NCI-H69 (cell line): Measurements from ENCODE around the gene NFKB1.

Experiments used
- DNase-seq: peaks from one replicate; lab custom pipeline; 2025; lab: John Stamatoyannopoulos, UW

The NFKB1 gene

DNA sequence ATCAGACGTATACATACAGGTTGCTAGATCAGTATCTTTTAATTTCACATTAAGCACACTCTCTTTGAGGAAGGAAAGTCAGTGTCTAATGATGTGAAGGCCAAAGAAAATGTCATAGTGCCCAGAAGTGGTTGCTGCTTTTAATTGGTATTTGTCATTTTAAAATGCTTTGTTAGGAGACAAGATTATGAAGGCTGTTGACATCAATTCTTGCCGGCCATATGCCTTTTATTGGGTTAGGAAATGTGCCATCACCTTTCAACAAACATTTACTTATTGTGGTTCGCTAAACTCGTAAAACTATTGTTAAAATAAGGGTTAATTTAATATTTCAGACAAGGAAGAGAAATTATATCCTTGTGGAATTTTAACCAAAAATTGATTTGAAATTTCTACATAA is 32.2 kb downstream of the NFKB1 start:
- peak; percentile 12 for DNase-seq

DNA sequence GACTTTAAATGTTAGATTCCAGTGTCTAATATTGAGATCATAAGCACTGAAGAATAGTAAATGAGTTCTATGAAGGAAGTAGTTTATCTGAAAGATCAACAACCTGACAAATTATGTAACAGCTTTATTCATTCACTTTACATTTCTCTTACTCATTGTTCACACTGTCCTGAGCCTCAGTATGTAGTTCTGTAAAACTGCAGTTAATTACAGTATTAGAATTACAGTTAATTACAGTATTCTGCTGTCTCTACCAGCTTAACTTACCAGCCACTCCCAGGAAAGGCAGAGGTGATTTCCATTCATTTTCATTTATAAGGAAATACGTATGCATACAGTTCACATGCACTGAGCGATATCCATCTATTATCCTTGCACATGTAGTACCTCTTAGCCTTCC is 32.7 kb downstream of the NFKB1 start:
- DNase-seq = peak; percentile 77

DNA sequence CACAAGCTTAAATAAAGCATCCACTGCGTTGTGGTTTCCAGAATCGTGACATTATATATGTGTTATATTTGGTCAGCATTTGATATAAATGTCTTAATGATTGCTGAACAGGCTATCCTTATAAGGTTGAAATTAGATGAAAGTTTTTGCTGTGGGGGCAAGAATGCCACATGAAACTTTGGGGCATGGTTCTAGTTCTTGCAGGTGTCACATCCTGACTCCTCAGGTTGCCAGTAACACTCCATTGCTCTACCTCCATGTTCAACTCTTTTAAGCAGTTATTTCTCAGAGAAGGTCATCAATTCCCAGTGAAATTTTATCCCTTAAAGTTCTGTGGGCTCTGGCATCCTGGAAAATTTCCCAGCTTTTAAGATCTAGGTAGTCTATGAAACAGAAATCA is 33.7 kb downstream of the NFKB1 start:
- no peak for DNase-seq

DNA sequence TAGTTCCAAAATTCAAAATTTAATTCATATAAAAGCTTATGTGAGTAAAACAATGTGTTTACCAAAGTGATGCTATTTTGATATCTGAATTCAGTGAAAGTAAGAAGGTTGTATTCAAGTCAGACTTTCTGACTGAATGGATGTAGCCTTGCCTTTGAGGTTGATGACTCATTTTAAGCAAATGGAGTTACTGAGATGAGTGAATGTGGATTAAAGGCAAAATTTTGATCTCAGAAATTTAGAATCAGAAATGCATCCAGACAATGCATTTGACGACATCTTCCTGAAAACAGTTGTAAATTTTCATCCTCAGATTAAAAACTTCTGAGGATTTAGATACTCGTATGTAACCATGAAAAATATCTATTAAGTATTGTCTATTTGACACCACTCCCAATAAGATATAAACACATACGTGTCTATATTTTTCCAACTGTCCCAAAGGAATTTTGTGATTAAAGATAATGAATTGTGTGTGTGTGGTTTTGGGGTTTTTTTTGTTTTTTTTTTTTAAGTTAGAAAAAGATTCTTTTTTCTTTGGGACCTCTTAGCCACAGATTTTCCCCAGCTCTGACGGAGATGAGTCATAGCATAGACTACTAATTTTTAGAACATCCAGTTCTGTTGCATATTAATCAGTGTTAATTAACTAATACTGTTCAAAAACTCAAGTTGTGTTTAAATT is 34.4 kb downstream of the NFKB1 start:
- DNase-seq = no peak

DNA sequence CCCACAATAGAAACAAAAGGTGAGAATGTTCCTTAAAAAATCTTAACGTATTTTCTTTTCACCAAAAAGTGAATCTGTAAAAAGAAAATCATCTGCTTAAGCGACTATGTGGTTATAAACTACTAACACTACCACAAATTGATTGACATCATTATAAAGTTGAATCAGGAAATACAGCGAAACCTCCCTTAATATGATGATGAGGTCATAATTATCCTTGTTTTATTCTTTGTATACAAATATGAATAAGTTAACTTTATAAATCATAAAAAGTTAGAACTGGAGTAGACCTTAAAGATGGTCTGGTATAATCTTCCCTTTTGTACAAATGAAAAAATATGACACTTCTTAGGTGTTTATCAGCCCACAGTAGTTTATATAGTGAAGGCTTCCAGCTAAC is 35.6 kb downstream of the NFKB1 start:
- DNase-seq = no peak

DNA sequence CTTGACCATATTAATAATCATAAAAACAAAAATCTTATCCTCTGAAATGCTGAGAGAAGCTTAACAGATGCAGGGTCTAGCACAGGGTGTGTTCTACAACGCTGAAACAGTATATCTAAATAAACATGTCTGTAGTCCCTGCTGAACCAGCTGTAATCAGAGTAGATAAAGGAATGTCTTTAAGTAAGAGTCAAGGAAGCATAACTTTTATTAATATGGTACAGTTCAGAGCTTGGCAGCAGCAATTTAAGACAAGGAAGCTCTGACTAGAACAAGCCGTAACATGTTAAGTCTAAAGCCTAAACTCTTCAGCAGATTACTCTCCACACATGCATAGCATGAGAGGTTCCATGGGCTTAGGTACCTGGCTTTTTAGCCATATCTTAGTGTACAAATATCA is 36.1 kb downstream of the NFKB1 start:
- DNase-seq = no peak

DNA sequence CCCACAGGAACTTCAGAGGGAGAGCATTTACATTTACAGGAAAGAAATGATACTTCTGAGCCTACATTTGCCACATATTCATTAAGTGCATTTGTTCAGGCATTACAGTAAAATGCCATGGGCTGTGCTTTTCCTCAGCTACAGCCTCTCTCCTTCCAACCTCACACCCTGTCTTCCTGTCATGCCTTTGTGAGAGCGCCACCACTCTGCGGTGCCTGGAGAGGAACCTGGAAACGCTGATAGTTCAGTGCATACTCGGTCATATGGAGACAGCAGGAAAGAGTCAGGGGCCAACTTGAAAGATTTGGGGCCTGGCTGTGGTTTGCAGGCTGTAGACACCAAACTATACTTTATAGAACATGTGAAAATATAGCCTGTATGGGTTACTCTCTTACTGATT is 40.5 kb downstream of the NFKB1 start:
- DNase-seq = peak; percentile 6

DNA sequence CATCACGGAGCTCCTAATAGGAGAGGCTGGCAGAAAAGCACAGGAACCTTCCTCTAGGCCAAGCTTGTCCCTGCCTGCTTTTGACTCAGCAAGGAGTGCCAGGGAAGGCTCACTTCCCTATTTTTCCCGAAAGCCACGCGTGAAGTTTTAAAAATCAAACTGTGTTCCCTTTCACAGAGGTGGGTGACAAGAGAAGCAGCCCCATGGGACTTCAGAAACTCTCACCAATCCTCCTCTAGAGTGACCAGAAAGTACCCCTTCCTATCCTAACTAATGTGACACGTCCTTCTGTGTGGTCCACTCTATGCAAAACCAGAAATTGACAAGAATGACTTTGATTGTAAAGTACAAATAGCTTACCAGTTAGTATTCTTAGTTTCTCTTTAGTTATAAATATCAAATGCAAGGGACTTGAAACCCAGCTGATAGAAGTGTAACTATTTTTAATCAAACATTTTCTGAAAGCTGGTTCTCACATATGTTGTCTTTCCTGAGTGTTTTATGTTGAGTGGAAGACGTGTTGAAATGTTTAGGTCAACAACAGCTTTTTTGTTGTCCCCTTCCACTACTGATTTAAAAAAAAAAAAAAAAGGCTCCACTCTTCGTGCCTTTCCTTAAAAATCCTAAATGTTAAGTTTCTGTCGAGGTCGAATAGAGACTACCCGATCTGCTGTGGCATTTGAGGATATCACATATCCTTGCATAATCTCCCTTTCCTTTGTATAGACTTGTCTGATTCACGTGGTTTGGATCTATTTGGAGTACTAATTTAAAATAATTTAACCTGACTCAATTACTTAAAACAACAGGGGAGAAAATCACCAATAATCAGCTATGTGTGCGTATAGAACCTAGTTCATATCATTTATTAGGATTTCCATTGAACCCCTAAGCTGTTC is 42.1 kb downstream of the NFKB1 start:
- no peak for DNase-seq

DNA sequence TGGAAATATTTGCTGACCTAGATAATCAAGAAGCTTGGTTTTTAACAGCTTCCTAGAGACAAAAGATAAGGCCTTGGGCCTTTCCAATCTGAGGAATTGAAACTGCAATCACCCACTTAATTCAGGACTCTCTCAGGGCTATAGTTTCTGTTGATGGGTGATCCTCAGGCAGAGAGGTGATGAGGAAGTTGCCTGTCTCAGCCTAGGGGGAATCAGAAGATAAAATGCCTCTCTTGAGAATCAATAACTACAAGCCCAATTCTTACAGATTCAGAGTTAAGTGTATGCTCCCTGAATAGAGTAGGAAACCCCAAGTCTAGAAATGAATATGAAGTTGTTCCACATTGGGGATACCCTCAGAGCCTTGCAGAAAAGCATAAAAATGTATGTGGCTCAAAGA is 45.5 kb downstream of the NFKB1 start:
- DNase-seq = no peak

DNA sequence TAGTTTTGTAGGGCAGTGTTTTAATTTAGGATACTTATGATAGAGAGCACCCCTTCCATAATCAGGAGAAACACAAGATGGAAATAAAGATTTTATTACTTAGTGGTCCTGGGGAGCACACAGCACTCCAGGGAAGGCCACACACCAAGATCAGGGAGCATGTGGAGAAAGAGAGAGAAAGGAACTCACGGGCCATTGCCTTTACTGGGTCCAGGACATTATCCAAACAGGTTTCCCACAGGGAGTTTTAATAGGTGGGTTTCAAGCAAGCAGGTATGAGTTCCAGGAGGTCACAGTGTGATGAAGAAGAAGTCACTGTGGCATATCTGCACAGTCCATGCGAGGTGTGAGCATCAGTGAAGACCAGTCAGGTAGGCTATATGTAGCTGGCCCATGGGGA is 46.8 kb downstream of the NFKB1 start:
- DNase-seq = no peak

DNA sequence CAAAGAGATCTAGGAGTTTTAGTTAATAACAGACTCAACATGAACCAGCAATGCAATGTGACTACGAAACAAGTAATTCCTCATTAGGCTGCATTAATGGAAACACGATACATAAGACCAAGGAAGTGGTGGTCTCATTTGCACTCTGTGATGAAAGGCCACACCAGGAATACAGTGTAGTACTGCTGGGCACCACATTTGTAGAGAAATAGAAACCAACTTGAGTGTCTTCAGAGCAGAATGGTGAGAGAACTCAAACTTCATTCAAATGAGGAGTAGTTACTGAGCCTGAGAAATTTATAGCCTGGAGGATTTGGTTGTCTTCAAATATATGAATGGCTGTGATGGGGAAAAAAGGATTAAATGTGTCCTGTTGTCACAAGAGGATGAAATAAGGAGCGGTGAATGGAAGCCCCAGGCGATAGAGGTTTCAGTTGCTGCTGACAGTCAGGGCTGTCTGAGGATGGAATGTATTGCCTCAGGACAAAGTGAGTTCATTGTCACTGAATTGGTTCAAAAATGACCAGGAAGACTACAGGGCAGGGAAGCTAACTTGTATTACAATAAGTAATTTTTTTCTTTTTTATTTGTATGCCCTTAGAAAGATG is 50.9 kb downstream of the NFKB1 start:
- no peak for DNase-seq

DNA sequence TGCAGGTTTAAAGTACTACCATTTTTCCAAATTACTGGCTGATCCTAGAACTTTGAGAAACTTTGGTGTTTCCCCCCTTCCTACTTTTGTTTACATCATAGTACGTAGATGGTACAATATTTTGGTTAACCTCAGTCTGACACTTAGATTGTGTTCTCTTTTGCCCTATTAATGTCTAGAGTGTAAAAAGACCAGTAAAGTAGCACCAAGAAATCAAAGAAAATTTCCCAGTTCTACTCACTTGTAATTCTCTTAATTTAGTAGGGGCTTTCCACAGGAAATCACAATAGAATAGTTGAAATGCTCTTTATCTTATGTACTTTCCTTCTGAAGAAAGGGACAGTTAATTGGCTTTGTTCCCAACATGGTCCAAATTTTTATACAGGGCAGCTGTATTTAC is 51.6 kb downstream of the NFKB1 start:
- no peak for DNase-seq

DNA sequence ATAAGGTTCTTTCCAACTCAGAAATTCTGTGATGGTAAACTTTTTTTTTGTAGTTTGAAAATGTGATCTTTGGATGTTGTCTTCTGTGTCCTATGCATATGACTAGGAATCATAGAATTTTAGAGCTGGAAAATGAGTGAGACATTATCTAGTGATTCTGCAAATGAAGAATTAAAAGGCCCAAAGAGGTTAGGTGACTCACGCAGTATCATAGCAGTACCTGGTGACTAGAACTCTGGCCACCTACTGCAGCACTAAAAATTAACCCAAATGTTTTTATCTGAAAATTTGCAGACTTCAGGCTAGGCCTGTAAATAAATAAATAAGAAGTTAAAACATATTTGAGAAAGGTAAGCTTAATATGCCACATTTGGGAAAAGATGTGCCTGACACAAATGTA is 52.8 kb downstream of the NFKB1 start:
- DNase-seq = no peak

DNA sequence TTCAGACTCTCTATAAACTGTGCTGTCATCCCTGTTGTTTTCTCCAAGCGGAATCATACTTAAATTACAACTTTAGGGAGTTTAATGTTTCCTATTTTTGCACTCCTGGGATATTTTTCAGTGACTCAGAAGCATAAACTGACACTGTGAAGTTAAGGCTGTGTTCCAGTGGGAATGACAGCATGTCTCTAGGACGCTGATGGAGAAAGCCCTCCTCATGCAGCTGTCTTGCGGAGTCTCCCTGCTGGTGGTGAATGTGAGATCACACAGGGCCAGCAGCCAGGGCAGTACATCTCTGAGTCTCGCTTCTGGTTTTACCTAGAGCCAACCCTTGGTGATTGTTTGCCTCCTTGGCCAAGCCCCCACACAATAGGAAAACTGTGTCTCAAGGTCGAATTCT is 53.3 kb downstream of the NFKB1 start:
- DNase-seq = no peak

DNA sequence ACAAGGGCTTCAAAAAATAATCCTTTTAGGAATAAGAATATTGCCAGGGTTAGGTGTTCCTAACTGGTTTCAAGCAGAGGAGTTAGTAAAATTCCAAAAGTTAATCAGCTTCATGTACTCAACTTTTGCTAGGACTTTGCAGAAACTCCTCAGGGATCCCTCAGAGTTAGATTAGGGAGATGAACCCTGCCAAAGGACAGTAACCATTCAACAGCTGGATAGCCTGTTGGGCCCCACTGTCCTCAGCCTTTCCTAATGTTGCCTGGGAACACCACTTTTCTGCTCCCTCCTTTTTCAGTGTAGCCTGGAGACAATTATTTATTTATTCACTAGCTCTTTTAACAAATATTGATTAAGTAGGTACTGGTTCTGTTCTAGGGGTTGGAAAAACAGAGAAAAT is 53.8 kb downstream of the NFKB1 start:
- DNase-seq = no peak

DNA sequence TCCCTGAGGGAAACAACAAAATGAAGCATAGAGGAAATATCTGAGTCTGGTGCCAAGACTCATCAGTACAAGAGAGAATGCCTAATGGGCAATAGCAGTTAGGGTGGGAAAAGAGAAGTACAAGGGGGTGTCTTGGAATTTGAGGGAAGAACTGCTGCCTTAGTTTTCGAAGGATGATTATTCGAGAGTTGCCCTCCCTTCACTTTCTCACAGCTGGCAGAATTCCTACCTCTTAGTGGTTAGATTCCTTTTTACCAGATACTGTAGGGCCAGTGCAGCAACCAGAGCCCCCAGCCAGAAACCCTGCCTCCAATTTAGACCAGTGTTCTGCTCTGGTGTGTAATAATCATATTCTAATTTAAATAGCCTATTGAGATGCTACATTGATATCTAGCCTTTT is 56.5 kb downstream of the NFKB1 start:
- DNase-seq = no peak

DNA sequence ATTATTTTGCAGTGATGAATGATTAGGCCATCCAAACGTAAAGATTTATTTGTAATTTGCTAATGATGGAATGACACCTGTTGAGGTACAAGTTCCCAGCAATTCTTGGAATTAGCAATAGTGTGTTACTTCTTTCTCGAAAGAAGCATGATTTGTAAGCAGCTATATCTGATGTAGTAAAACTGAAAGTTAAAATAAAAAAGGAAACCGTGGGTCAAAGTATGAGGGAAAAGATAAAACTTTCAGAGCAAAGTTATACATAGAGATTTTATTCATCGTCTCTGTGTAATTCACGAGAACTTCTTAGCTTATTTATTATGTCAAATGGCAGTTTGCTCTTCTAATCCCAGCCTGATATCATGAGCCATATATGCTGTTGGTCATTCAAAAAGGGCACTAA is 59.0 kb downstream of the NFKB1 start:
- DNase-seq = no peak

DNA sequence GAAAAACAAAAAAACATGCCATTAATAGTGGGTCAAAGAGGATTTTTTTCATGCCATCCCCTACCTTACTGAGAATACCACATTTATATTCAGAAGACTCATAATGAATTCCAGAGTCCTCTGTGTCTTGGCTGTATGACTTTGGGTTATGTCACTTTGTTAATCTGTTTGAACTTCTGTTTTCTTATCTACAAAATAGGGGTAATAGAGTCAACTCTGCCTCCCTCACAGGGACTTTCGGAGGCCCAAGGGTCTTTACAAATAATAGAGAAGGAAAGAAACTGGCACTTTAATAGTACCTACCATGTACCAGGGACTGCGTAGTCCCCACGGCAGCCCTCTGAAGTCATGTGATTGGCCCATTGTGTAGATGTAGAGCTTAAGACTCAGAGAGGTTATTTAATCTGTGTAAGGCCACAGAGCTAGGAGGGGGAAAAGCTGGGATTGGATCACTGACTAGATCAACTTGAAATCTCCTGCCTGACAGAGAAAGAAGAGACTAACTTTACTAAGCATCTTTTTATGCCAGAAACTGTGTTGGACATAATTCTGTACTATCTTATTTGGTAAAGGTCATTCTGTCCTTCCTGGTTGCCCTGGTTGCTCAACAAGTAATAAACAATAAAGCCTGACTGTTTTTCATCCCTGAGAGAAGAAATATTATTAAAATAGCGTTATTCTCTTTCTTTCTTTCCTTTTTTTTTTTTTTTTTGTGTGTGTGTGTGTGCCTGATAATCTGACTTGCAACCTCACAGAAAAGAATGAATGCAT is 59.6 kb downstream of the NFKB1 start:
- no peak for DNase-seq

DNA sequence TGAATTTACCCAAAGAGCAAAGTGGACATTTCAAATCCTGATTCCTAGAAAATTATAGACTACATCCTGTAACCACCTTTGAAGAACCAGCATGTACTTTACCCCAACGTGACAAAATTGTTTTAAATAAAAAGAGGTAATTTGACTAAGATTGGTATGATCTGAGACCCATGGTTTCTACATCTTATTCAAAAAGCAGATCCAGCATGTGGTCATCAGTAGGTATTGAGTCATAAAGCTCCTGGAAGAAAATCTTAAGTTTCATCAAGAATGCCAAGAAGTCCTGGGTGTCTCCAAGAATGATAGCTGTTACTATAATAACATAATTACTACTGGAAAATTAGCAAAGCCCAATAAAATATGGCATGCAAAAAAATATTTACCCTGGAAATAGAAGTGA is 61.8 kb downstream of the NFKB1 start:
- no peak for DNase-seq

DNA sequence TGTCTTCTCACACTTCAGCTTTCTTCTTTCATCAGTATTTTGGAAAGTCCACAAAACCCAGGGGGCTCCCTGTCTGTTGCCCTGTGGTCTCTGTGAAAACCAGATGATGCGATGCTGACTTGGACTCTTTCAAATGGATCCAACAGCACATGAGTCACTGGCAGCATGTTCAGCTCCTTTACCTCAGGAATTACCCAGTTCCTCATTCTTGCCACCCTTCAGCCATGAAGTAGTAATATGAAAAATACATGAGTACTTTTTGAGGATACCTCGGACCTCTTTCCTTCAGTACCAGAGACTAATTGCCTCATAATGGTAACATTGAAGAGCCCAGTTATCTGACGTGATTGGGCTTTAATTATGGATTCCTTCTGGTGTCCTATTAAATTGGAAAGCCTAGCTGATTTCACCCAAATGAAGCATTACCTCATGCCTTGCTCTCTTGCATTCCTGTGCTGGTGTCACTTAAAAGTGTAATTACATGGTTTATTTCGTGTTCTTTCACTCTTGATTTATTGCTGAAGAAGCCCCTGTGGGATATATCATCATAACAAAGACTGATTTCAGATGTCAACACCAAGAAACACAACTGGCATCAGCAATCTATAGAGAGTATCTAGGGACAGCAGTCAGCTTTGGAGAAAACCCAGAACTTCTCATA is 63.4 kb downstream of the NFKB1 start:
- no peak for DNase-seq

DNA sequence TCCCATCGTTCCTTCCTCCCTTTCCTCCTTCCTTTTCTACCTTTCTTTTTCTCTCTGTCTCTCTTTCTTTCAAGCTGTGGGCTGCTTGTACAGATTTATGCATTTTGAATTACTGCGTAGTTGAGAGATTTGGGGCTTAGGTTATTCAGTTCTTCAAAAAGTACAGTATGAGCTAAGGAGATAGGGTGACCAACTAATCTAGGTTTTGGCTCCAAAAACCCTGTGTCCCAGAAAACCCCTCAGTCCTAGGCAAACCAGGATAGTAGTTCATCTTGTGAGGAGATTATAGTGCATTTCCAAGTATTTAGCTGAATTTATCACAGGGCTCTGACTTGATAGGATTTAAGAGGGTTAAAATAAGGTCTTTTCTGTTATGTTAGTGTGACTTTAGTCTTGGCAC is 64.5 kb downstream of the NFKB1 start:
- no peak for DNase-seq

DNA sequence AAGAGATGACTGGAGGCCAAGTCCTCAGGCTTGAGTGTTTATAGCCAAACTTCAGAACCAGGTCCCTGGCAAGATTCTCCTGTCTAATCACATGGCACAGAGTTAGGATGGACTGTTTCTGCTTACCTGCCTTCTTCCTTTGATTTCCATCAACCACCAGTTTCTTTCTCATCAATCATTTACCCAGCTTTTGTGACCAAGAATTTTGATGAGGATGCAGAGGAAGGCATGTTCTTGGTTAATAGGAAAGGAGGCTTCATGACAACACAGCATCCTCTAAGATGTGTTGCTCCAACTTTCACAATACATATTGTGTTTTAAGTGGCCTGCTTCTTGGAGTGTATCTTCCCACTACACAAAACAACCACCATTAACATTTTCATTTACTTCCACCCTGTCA is 65.3 kb downstream of the NFKB1 start:
- DNase-seq = no peak
